Measurements from ENCODE around the gene TH. TPM values are rescaled to one million over a fixed set of nuclear protein-coding genes. Genes with fewer than 3 reads are reported as not detected.
A peak's percentile ranks its signal among the peaks of the same experiment; 100 is the strongest.

Gene TH
- total and polyA plus RNA-seq, 9 of the 15 experiments (the other 6 are each of a cell fraction or from before 2014, with no cell fraction given) = not detected

DNA sequence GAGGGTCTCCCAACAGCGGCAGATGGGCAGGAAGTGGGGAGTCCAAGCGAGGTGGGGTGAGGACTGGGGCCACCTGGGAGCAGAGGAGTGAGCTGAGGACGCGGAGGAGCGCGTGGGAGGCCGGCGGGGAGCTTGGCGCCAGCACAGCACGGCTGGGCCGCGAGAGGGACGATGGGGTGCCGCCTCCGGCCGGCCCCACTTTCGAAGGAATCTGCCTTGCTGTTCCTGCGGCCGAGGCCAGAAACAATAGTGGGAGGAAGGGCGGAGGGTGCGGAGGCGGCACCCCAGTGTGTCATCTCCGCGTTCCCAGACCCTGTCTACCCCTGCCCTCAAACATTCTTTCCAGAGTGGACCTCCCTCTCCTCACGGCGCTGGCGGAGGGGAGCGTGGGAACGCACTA is 16.1 kb downstream of the TH start:
- no peak overlapping the region for H3K9ac ChIP-seq (ENCODE audit: insufficient read depth in 1 of 2, low read depth in 2 of 2, low read length in 2 of 2)
- WGBS (ENCODE audit: insufficient coverage, low coverage, missing lambda C conversion rate) = 11% methylated on average over 16 of the region's 29 CpGs
- H3K4me2 ChIP-seq (ENCODE audit: insufficient read depth, low read length) = no peak overlapping the region
- H3K79me2 ChIP-seq (ENCODE audit: control insufficient read depth, insufficient read depth, low read length) = no peaks in the 10 kb centered on the region
- no peak overlapping the region for H3K4me3 ChIP-seq
- H2AFZ ChIP-seq (ENCODE audit: low read depth, low read length) = no peak overlapping the region
- H3K9me1 ChIP-seq (ENCODE audit: control insufficient read depth, insufficient read depth, low read length) = no peaks in the 10 kb centered on the region
- in situ Hi-C loops (cut with MboI) = loop anchor here (10.0 kb wide), 2 partner anchors 301 to 461 kb away; partner anchors contain the start of genes KRTAP5-6 and LSP1
- ChIA-PET CTCF (ENCODE audit: low intra/inter-chr PET ratio) (interaction anchor here (1.1 to 2.4 kb wide), 2 partner anchors 119 kb away, joined by 5 to 12 read pairs; no protein-coding TSS in a partner anchor), POLR2A (interaction anchor here (0.5 kb wide), 1 partner anchor 119 kb away, joined by 3 read pairs; no protein-coding TSS in a partner anchor)
- no peak overlapping the region for H3K27ac ChIP-seq (ENCODE audit: extremely low read depth, low read depth, low read length)
- FAIRE-seq (no peak), ATAC-seq (no peak), DNase-seq (ENCODE audit: extremely low read depth in 1 of 4, low spot score in 3 of 4) (peak in 1 of 4 experiments; percentile 27)
- H4K20me1 ChIP-seq (replicated peaks; ENCODE audit: control insufficient read depth, insufficient read depth, low read length) = peaks cover 14% of the 10 kb centered on the region; the same call in 1 of the 2 replicates
- peaks cover 0 to 20% of the 10 kb centered on the region in 2 experiments; a peak in 3 of 5 replicates for H3K27me3 ChIP-seq (ENCODE audit: control insufficient read depth in 2 of 2, insufficient read depth in 2 of 2, low read length in 2 of 2)
- H3K9me3 ChIP-seq (replicated peaks; ENCODE audit: control insufficient read depth, insufficient read depth, low read depth, low read length) = no peaks in the 10 kb centered on the region
- no peaks in the 10 kb centered on the region for H3K36me3 ChIP-seq (ENCODE audit: control insufficient read depth, insufficient read depth, low read length)
- peaks cover 0 to 38% of the 10 kb centered on the region in 2 experiments; a peak in 1 of 5 replicates for H3K4me1 ChIP-seq (replicated peaks in 1 of 2; ENCODE audit: control insufficient read depth in 2 of 2, insufficient read depth in 2 of 2, low read length in 2 of 2)
- peak; percentile 62 for TF ChIP-seq ZNF263 (CRISPR knock-in tag; IDR thresholded peaks at IDR 0.05; ENCODE audit: borderline replicate concordance)
- no peak for TF ChIP-seq CBX5 (IDR thresholded peaks at IDR 0.05; ENCODE audit: borderline replicate concordance, low read depth)
- TF ChIP-seq HLTF (IDR thresholded peaks at IDR 0.05) = no peak
- TF ChIP-seq EGR1 (conservative IDR thresholded peaks at IDR 0.05) = peak; percentile 29
- TF ChIP-seq CBFA2T3 (IDR thresholded peaks at IDR 0.05) = no peak
- TF ChIP-seq, protein P1, sequence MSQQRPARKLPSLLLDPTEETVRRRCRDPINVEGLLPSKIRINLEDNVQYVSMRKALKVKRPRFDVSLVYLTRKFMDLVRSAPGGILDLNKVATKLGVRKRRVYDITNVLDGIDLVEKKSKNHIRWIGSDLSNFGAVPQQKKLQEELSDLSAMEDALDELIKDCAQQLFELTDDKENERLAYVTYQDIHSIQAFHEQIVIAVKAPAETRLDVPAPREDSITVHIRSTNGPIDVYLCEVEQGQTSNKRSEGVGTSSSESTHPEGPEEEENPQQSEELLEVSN (IDR thresholded peaks at IDR 0.05; ENCODE audit: borderline replicate concordance in 1 of 2, extremely low read depth in 1 of 2, insufficient read depth in 1 of 2, insufficient read length in 1 of 2, low read depth in 1 of 2, low read length in 1 of 2, poor library complexity in 1 of 2, severe bottlenecking in 1 of 2) = peak in 1 of 2 experiments; percentile 10
- no TSS peak for BruUV-seq (replicated peaks)
- intact Hi-C loops (cut with micrococcal nuclease) = no loop called here

Data from K562 (cell line).